D341Med (cell line): ENCODE data around the gene RTCB.

Experiments
- DNase-seq: peaks from one replicate; pipeline ENCODE4 v3.0.0; 2012; ENCODE audit warnings: low spot score

Gene RTCB

DNA sequence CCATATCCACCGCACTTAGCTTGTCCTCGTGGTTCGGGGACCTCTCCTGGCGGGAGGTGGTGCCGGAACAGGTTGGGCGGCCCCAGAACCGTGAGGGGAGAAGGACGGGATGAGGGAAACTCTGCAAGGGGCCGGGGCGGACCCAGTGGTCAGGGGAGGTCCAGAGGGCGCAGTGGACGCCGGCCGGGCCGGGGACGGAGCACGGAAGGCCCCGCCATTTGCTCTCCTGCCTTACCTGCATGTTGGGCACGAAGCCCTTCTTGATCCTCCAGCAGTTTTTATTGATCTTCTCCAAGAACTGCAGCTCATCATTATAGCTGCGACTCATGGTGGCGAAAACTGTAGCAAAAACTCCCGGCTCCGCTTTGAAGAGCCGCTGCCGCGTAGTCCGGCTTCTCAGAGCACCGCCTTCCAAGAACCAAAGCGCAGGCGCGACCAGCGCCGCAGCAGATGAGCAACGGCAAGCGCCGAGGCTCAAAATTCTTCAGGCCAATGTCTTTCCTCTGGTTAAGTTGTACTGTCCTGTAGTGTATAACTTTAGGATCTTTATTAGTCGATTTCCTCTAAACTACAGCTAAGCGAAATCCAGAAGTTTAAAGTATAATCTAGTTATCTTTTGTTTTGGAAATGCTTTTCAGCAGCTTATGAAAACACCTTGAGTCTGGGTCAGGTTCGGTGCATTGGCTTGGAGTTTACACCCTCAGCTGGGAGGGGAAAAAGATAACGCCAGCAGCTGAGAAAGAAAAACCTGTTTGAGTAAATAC lies at the start of gene RTCB:
RTCB (minus strand) TSS at position 419 of the 764 bp plus-strand sequence; CDS start at position 328, 91 bp downstream.
- peak; percentile 91 for DNase-seq

DNA sequence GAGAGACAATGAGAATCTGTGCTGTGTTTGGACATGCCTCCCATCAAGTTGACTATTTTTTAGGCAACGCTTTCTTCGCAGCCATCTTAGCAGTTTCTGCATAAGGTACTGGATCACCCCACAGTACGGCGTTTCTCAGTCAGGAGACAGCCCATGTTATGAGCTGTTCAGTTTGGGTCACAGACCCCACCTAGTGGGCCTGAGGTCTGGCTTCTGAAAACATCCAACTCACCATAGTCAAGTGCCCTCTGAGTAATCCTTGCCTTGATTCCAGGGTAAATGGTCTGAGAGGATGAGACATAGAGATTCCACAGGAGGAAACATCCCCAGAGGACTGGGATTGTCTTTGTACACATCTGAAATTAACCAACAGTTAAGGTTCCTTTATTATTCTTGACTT lies 45.0 kb upstream of the RTCB start:
- no peak for DNase-seq

DNA sequence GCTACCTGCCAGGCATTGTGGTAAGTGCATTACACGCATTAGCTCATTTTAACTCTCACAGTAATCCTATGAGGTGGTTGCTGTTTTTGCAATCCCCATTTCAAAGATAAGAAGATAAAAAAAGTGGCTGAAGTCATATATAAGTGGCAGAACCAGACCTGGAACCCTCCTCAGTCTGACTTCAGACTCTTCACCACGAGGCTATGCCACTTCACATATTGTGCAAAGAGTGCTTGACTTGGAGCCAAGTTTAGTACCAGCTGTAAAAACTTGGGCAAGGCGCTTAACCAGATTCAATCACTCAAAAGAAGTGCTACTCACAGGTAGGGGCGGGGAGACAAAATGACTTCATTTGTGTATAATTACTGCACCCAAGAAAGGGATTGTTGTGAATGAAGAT lies 36.9 kb upstream of the RTCB start:
- DNase-seq: no peak

DNA sequence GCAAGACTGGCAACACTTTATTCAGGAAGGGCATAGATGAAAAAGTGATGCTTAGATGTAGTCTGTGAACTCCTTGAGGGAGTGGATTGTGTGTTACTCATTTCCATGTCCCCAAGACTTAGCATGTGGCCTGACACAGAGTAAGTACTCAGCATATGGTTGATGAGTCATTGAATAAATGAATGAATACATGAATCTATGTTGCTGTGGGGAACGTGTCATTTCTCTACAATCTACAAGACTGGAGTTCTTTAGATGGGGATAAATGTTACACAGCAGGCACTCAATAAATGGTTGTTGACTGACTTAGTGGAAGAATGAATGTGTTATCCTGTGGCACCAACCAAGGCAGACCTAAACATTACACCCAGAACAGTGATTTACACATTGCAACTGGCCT lies 34.3 kb upstream of the RTCB start:
- DNase-seq: no peak

DNA sequence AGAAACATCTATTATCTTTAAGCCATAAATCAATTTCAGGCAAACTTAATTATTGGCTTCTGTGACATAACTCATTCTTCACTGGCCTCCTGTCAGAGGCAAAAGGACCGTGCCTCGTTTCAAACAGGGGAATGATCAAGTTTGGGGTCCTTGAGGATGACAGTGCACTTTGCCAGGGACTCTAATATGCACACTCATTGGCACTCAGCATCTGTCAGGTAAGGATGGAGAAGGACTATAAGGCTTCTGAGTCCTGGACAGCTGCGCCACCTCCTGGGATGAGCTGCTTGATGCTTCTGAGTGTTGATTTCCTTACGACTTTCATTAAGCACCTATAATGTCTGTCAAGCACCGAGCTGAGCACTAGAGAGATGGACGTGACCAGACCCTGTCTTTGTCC lies 32.0 kb upstream of the RTCB start:
- peak; percentile 59 for DNase-seq

DNA sequence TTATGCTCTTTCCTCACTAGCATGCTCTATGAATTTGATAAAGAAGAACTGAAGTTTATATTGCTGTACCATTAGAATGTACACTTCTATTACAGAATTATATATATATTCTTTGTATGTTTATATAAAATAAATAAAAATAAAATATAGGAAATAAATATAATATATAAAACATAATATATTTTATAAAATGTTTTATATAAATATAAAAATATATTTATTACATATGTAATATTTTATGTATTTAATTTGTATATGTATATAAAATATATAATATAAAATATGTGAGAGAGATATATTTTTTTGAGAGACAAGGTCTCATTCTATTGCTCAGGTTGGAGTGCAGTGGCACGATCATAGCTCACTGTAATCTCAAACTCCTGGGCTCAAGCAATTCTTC lies 18.3 kb upstream of the RTCB start:
- DNase-seq: no peak

DNA sequence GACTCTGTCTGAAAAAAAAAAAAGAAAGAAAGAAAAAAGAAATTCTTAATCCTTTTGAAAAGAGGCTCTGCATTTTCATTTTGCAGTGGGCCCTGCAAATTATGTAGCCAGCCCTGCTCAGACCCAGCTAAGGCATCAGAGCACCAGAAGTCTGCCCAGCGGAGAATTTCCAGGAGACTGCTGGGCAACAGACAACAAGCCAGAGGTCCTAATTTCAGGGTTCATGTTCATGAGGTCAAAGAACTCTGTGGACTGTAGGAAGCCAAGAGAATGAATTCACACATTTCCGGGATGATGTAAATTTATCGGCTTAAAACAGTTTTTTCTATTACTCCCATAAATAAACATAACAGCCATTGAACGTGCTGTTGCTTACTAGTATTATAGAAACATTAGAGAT lies 14.8 kb upstream of the RTCB start:
- DNase-seq: no peak

DNA sequence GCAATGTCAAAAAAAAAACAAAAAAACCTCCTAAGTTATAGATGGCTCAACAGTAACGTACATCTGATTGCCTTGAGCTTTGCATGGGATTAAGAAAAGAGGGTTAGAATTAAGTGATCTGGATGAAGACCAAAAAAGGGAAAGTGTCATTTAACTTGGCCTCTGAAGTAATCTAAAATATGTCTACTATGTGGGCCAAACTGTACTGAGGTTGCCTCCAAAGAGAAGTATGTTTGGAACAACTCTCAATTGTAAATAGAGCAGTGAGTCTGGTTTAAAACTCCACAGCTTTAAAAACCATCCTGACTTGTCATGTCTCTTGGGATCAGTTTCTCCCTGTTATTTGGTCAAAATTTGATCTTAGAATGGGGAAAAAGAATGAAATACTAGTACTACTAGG lies 11.6 kb upstream of the RTCB start:
- no peak for DNase-seq

DNA sequence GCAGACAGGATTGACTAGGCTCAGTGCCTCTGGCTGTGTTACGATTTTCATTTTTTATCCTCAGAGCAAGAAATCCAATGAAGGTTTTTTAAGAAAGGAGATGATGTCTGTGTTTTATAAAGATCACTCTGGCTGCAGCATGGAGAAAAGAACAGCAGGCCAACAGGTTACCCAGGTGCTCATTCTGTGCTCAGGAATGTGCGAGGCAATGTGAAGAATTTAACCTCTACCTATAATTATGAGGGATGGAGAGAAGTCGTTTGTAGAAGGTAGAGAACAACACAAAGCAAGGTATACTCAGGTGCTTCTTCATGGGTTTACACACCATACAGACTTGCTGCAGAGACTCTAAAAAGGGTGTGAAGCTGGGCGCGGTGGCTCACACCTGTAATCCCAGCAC lies 10.0 kb upstream of the RTCB start:
- DNase-seq: no peak

DNA sequence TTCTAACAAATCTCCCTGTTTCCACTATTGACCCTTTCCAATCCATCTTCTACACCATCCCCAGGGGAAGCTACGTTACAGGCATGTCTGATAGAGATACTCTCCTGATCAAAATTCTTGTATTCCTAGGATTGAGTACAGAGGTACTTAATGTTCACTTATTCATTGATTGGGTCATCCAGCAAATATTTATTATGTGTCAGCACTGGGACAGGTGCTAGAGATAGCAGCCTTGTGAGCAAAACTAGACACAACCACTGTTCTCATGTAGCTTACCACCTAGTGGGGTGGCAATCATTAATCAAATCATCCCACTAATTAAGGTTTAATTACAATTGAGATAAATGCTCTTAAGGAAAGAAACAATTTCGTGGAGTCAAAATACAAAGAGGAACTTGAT lies 9.4 kb upstream of the RTCB start:
- no peak for DNase-seq

DNA sequence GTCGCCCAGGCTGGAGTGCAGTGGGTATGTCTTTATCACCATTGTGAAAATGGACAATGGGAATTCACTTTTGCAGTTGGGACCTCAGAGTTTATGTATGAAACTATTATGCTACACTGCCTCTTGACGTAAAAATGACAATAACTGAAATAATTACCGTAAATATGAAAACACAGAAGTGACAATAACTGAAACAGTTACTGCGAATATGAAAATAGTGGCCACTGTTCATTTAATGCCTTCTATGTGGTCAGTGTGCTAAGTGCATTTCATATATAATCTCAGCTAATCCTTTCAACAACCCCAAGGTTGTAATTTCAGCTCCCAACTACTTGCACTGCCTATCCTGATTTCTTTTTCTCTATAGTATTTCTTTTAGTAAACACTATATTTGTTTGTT lies 5.9 kb upstream of the RTCB start:
- DNase-seq: no peak

DNA sequence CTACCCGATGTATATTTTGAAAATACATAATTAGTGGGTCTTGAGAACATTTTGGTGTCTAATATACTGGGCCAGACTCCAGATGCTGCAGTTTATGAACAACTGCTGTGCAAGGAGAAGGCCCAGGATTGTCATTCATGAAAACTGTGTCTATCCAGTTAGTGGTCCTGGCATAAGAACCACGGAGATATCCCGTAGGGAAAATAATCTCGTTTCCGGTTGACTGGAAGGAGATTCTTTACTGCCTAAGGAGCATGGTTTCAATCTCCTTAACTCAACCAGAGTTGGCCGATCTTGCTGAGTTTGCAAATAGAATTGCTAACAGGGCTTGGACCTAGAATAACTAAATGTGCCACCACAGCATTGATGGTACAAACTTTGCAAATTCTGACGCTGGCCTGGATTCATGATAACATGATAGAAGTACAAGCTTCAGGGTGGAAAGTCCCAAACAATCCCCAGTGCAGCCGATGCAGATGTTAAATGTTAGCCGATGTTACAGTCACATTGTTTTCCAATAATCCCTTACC lies 4.6 kb upstream of the RTCB start:
- no peak for DNase-seq

DNA sequence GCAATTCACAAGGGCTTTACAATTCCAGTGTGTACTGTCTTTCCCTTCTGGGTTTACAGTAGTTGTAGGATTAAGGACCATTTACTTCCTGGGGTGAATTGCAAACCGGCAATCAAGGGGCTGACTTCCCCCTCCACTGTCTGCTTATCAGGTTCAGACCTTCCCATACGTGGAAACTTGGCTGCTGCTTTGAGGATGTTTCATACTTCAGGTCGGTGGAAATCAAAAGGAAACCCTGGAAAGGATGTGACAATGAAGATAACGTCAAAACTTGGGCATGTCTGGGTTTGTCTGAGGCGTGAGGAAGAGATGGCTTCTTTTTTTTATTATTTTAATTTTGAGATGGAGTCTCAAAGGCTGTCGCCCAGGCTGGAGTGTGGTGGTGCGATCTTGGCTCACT lies 2.1 kb upstream of the RTCB start:
- DNase-seq: no peak

DNA sequence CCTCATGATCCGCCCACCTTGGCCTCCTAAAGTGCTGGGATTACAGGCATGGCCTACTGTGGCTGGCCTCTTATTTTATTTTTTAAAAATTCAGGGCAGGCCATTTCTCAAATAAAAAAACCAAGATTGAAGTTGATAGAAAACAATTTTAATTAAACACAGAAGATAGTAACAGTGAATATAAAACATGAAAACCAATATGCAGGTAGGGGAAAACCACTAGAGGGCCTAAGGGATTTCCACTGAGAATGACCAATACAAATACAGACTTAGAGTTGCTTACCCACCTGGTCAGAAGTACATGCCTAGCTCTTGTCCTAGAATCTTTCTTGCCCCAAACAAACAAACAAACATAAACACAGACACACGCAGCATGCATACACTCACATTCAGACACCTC lies 1.7 kb upstream of the RTCB start:
- no peak for DNase-seq

DNA sequence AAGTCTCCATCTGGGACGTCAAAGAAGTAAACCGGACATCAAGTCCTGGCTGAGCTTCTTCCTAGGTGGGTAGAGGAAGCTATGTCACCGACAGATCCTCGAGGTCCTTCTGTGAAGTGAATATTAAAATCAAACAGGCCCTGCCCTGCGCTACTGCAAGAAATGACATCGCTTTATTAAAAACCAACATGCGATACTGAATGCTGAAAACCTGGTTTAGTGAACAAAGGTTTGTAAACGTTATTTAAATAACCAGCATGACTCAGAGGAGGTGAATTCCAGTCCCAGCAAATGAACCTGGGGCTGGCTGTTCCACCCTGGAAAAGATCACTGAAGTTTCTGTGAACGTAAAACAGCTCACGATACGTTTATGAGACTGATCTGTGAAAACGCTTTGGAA lies 645 bp downstream of the RTCB start:
- no peak for DNase-seq

DNA sequence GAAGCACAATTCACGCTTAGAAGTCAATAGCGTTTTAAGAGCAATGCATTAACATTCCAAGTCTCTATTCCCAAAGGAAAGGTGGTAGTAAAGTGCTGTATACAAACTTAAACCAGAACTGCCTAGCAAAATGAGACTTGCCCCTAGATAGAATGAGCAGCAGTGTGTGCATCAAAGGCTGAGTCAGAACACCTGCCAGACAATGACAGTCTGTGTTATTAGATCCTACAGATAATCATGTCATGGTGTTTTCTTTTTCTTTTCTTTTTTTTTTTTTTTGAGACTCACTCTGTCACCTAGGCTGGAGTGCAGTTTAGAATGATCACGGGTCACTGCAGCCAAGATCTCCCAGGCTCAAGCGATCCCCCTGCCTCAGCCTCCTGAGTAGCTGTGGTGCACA lies 1.6 kb downstream of the RTCB start:
- no peak for DNase-seq

DNA sequence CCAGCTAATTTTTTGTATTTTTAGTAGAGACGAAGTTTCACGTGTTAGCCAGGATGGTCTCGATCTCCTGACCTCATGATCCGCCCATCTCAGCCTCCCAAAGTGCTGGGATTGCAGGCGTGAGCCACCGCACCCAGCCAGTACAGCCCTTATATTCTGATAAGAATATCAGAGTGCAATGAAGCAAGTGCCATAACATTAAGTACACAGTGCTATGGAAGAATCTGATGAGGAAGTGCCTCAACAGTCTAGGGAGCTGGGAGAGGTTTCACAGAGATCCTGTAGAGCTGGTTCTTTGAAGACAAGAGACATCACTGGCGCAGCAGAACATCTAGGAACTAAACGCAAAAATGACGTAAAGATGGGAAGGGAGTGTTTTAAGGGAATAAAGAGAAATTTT lies 2.1 kb downstream of the RTCB start:
- no peak for DNase-seq

DNA sequence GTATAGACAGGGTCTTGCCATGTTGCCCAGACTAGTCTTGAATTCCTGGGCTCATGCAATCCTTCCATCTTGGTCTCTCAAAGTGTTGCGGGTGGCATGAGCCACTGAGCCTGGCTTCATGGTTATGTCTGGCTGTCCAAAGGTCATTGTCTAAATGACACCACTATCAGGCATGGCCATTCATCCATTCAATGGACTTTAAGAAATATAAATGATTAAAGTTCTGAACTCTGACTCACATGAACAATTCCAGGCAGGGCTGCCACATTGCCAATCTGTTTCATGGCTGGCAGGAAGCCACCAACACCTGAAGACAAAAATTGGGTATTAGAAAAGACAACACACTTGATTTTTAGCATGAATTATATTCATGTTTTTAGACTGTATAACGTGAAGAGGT lies 4.1 kb downstream of the RTCB start:
- DNase-seq: no peak

DNA sequence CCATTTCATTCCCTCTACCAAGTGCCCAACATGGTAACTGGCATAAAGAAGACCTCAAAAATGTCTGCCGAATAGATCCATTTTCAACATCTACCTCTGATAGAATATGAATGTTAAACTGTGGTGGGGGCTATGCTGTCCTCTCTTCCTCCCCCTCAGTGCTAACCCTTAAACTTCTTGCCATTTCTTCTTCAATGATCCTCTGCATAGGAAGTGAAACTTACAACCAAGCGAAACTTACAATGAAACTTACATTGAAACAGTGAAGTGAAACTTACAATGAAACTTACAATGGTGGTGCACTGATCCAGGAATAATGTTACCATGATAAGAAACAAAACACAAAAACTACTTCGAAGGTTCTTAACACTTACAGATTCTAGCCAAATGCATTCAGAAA lies 4.7 kb downstream of the RTCB start:
- DNase-seq: no peak

DNA sequence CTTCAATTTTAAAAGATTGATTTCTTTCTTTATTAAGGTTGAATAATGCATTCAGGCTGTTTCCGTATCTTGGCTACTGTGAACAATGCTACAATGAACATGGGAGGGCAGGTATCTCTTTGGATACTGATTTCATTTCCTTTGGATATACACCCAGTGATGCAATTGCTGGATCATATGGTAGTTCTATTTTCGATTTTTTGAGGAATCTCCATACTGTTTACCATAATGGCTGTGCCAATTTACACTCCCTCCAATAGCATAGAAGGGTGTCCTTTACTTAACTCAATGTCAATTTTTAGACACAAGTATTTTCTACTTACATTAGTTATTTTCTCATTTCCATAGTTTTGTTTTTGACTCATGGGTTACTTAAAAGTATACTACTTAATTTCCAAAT lies 8.0 kb downstream of the RTCB start:
- no peak for DNase-seq

DNA sequence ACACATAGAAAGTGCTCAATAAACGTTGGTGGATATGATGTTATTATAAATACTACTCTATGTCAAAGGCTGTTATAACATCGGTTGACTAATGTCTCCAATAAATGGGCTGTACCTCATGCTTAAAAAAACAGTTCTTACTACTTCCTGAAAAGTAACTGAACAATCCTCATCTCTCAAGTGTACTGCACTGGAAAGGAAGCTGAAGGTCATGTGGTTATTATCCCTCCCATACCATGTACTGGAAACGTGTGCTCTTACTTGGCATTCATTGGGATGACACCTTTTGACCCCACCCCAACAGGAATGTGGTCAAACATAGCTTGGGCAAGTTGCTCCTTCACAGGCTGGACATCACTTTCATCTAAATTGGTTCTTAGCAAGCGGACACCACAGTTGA lies 10.6 kb downstream of the RTCB start:
- no peak for DNase-seq

DNA sequence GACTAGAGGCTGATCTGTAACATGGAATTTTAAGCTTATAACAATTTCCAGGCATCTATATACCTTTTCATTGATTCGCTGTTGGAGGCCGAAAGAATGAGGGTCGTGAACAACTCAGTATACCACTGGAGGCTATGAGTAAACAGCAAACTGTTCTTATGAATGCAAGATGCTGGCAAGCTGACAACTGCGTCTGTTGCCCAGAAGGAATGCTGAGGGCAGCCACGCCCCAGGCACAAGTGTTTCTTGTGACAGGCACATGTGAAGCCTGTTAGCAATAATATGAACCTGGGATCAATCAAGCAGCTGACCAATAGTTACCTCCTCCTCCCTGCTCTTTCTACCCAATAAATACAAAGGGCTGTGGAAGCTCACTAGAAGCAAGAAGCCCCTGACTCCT lies 15.3 kb downstream of the RTCB start:
- DNase-seq: no peak

DNA sequence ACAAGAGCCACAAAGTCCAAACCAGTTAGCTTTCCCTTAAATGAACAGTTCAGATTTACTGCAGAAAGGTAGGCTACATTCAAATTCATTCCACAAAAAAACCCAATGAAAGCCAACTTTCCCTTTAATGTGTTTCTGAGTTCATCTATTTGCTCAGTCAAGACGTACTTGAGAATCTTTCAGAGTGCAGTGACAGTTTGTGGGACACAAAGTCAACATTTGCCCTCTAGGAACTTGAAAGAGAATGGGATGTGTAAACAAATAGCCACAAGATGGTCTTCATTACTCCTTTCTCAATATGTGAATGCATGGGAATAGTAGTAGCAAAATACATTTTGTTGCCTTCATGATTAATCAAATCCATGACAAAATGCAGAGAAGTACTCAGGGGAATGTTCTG lies 15.8 kb downstream of the RTCB start:
- no peak for DNase-seq

DNA sequence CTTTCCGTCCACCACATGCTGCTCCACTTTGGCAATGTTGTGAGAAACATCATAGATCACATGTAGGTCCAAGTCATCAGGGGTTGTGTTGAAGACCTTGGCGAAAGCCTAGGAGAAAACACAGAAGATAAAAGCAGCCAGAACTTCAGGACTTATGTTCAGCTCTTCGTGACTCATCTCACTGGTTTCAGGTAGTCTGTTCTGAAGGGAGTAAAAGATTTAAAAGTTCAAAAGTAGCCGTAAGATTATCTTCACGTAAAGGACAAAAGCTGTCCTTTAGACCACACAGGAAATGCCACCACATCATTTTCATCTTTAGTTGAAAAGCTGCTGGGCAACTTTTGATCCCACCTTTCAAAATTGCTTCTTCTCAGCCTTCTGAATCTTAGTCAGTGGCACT lies 16.9 kb downstream of the RTCB start:
- no peak for DNase-seq
